Tibial nerve (tissue), 4 donors: Measurements from ENCODE around the gene NOC2L. TPM values are rescaled to one million over a fixed set of nuclear protein-coding genes. Genes with fewer than 3 reads are reported as not detected.
A peak's percentile ranks its signal among the peaks of the same experiment; 100 is the strongest.
"Not testable (repeated sequence)": the region's sequence is repeated elsewhere in the genome, so short reads cannot be mapped to it uniquely, and the experiment has no call there.

Source experiments
- DNase-seq, 2 donors: peaks; one replicate each; pipeline ENCODE4 v3.0.0-alpha.2; 2019; ENCODE audit warnings: low spot score in 2 of 2
- H3K27ac ChIP-seq, 4 donors: fragments of 200-600 bp; sonication (generic) in 3 of 4; one replicate each; pipeline ENCODE4 v1.5.1; 2017 to 2019; ENCODE audit warnings: mild to moderate bottlenecking in 1 of 4
- H3K27me3 ChIP-seq, 2 donors: fragments of 200-600 bp; sonication (generic) in 1 of 2; one replicate each; pipeline versions ENCODE4 v1.5.1 to v1.6.0; 2017 to 2019
- H3K36me3 ChIP-seq, 3 donors: fragments of 200-600 bp; sonication (generic); one replicate each; pipeline ENCODE4 v1.5.1; 2018 to 2019
- H3K4me1 ChIP-seq, 4 donors: fragments of 200-600 bp; sonication (generic) in 3 of 4; one replicate each; pipeline ENCODE4 v1.5.1; 2017 to 2019
- H3K4me3 ChIP-seq, 4 donors: fragments of 200-600 bp; sonication (generic) in 3 of 4; one replicate each; pipeline ENCODE4 v1.5.1; 2017 to 2019; ENCODE audit warnings: mild to moderate bottlenecking in 1 of 4, moderate library complexity in 1 of 4
- H3K9me3 ChIP-seq, 4 donors: fragments of 200-600 bp; sonication (generic) in 3 of 4; one replicate each; pipeline ENCODE4 v1.5.1; 2017 to 2019
- EP300 ChIP-seq, 2 donors: sonication (generic); formaldehyde crosslinking; IDR thresholded peaks; one replicate each; pipeline ENCODE4 v1.6.1; 2017; ENCODE audit warnings: antibody characterized with exemption in 2 of 2, mild to moderate bottlenecking in 1 of 2
- POLR2A ChIP-seq, 2 donors: fragments of 450-650 bp; IDR thresholded peaks; one replicate each; pipeline ENCODE4 v1.6.1; 2017; ENCODE audit warnings: antibody characterized with exemption in 2 of 2, mild to moderate bottlenecking in 2 of 2, moderate library complexity in 2 of 2
- WGBS, 2 donors: methylation state at CpG; one replicate each; pipeline ENCODE4 v1.1.5; 2018; 5-methylcytosine and 5-hydroxymethylcytosine counted together
- total RNA-seq, 4 donors: library from RNA; depleted of rRNA; stranded (reverse); fragments of >200 nt; gene quantifications; one replicate each; pipeline ENCODE4 v1.1.0, GENCODE V29; 2016
- TF ChIP-seq, protein P1 (sequence below), 5 experiments: fragments of 200-600 bp in 3 of 5; fragments of 450-650 bp in 2 of 5; sonication (generic) in 3 of 5; IDR thresholded peaks; one replicate each; pipeline ENCODE4 v1.5.1; 2016 to 2019; ENCODE audit warnings: antibody characterized with exemption in 5 of 5, mild to moderate bottlenecking in 3 of 5, moderate library complexity in 2 of 5

Gene NOC2L
- total RNA-seq, 4 donors from 2014 or later = 28.2 to 54.0 (median 46.4) TPM

DNA sequence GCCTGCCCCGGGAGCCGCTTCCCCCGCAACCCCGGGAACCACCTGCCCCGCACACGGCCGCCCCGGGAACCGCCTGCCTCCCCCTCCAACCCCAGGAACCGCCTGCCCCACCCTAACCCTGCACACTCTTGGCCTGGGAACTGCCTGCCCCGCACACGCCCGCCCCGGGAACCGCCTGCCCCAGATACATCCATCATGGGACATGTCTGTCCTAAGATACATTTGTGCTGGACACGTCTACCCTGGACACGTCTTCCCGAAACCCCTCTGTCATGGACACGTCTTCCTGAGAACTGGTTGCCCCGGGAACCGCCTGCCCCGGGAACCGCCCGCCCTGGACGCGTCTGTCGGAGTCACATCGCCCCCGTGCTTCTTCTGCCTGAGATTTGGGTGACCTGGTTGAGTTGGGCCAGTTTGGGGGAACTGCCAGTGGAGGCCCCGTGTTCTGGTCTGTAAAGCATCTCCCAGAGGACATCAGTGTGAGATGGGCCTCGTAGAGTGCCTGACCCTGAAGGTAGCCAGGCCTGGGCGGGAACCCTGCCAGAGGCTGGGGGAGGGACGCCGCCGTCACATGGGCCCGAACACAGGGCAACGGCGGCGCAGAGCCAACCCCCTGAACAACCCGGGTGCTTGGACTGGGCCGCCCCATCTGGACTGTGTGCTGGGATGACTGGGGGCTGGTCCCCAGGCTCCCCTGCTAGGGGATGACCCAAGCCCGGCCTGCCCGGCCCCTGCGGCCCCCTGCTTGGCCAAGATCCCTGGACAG lies 19.2 kb upstream of the NOC2L start:
- TF ChIP-seq POLR2A (IDR thresholded peaks at IDR 0.05) (no peak), EP300 (IDR thresholded peaks at IDR 0.05) (no peak)
- TF ChIP-seq, protein P1, sequence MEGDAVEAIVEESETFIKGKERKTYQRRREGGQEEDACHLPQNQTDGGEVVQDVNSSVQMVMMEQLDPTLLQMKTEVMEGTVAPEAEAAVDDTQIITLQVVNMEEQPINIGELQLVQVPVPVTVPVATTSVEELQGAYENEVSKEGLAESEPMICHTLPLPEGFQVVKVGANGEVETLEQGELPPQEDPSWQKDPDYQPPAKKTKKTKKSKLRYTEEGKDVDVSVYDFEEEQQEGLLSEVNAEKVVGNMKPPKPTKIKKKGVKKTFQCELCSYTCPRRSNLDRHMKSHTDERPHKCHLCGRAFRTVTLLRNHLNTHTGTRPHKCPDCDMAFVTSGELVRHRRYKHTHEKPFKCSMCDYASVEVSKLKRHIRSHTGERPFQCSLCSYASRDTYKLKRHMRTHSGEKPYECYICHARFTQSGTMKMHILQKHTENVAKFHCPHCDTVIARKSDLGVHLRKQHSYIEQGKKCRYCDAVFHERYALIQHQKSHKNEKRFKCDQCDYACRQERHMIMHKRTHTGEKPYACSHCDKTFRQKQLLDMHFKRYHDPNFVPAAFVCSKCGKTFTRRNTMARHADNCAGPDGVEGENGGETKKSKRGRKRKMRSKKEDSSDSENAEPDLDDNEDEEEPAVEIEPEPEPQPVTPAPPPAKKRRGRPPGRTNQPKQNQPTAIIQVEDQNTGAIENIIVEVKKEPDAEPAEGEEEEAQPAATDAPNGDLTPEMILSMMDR (IDR thresholded peaks at IDR 0.05) = no peak
- no peaks in the 10 kb centered on the region for H3K36me3 ChIP-seq
- H3K27me3 ChIP-seq = peaks cover 0 to 45% of the 10 kb centered on the region in 2 donors
- peaks cover 0 to 8% (median 0%) of the 10 kb centered on the region in 4 donors for H3K4me1 ChIP-seq
- DNase-seq = no peak
- no peaks in the 10 kb centered on the region for H3K9me3 ChIP-seq
- H3K27ac ChIP-seq = no peak overlapping the region
- 85 to 92% methylated on average over 32 to 33 of the region's 44 CpGs for WGBS, 2 donors
- H3K4me3 ChIP-seq = no peak overlapping the region

DNA sequence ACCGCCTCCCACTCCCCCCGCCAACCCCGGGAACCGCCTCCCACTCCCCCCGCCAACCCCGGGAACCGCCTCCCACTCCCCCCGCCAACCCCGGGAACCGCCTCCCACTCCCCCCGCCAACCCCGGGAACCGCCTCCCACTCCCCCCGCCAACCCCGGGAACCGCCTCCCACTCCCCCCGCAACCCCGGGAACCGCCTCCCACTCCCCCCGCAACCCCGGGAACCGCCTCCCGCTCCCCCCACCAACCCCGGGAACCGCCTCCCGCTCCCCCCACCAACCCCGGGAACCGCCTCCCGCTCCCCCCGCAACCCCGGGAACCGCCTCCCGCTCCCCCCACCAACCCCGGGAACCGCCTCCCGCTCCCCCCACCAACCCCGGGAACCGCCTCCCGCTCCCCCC lies 17.7 kb upstream of the NOC2L start:
- H3K9me3 ChIP-seq, H3K4me1 ChIP-seq, H3K4me3 ChIP-seq, DNase-seq, H3K27ac ChIP-seq, H3K36me3 ChIP-seq: not testable (repeated sequence)
- peaks cover 0 to 47% of the 10 kb centered on the region in 2 donors for H3K27me3 ChIP-seq
- no CpG with 5 or more reads among the region's 39 CpGs for WGBS, 2 donors

DNA sequence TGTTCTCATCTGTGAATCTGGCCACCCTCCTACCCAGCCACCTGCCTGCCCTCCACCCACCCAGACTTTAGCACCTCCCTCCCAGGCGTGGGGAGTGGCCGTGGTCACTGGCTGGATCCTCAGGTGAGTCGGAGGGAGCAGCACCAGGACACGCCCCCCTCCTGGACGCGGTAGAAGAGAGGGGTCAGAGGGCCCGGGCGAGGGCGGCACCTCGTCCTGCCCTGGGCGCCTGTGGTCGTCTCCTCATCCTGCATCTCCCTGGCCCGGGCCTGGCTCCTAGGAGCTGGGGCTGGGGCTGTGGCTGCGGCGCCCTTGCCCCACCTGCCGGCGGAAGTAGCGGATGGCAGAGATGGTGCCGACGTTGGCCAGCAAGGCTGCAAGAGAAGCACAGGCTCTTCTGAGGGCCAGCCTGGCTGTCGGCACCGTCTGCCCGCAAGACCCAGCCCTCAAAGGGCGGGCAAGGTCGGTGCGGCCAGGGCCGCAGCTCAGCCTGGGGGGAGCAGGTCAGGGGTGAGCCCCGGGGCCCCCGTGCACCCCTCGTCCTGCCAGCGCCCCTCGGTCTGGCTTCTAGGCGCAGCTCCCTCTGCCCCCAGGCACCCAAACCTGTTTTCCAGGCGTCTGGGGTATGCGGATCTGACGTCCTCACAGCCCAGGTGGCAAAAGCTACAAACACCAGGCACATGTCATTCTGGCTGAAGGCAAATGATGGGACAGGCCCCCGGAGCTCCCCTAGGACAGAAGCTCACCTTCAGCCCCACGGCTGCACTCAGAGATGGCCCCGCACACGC lies 17.0 kb upstream of the NOC2L start:
- no peak for TF ChIP-seq EP300 (IDR thresholded peaks at IDR 0.05)
- TF ChIP-seq, protein P1 (IDR thresholded peaks at IDR 0.05) = peak; percentile 37 to 61 (median 53)
- Histone ChIP-seq H3K36me3 (no peaks in the 10 kb centered on the region), H3K27me3 (peaks cover 0 to 54% of the 10 kb centered on the region in 2 donors), H3K9me3 (no peaks in the 10 kb centered on the region), H3K4me1 (peaks cover 0 to 8% (median 0%) of the 10 kb centered on the region in 4 donors), H3K27ac (no peak overlapping the region), H3K4me3 (peak overlapping the region in 1 of 4 donors; percentile 19)
- 0 to 12% methylated on average over 4 to 32 of the region's 40 CpGs for WGBS, 2 donors
- DNase-seq = no peak

DNA sequence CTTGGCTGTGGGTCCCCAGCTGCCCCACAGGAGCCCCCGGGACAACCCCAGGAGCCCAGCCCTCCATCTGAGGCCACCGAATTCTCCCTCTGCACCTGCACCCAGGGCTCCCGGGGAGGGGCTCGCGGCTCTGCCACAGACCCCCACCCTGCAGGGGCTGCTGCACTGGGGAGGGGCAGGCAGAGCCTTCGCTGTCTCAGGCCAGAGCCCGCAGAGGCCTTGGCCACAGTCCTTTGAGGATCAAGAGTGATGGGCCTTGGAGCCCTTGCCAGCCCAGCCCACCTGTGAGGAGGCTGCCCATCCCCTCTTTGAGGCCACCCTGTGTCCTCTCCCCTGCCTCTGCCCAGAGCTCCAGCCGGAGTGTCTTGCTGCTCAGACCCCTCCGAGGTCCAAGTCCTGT lies 16.3 kb upstream of the NOC2L start:
- no peak for DNase-seq
- H3K9me3 ChIP-seq = no peaks in the 10 kb centered on the region
- WGBS, 2 donors = 50 to 72% methylated on average over 4 to 6 of the region's 9 CpGs
- peaks cover 0 to 8% (median 0%) of the 10 kb centered on the region in 4 donors for H3K4me1 ChIP-seq
- H3K27ac ChIP-seq = no peak overlapping the region
- H3K4me3 ChIP-seq = no peak overlapping the region
- no peaks in the 10 kb centered on the region for H3K36me3 ChIP-seq
- no peak for TF ChIP-seq EP300 (IDR thresholded peaks at IDR 0.05)
- no peak for TF ChIP-seq POLR2A (IDR thresholded peaks at IDR 0.05)
- TF ChIP-seq, protein P1 (IDR thresholded peaks at IDR 0.05) = no peak
- H3K27me3 ChIP-seq = peaks cover 2 to 61% of the 10 kb centered on the region in 2 donors

DNA sequence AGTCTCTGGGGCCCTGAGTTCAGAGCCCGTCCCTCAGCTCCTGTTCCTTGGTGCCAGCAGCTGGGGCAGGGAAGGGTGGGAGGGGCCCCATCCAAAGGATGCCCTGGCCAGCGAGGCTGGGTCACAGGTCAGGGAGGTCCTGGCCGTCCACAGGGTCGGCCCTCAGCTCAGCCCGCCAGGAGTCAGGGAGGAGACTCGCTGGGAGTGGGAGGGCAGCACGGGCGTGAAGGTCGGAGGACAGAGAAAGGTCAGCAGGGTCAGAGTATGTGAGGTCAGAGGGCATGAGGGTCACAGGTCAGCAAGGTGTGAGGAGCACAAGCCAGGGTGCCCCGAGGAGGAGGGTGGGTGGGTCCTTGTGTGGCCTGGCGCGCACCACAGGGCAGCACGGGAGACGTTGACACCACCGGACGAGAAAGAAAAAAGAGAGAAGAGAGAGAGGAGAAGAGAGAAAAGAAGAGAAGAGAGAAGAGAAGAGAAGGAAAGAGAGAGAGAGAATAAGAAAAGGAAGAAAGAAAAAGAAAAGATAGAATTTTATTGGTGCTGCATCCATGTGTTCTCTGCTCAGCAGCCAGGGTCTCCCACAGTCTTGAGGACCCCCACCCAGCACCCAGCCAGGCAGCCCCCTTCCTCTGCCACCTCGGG lies 15.8 kb upstream of the NOC2L start:
- 52 to 57% methylated on average over 16 to 17 of the region's 17 CpGs for WGBS, 2 donors
- Histone ChIP-seq H3K27ac (no peak overlapping the region), H3K4me3 (no peak overlapping the region), H3K27me3 (peaks cover 2 to 66% of the 10 kb centered on the region in 2 donors), H3K36me3 (no peaks in the 10 kb centered on the region), H3K9me3 (no peaks in the 10 kb centered on the region), H3K4me1 (peaks cover 0 to 8% (median 0%) of the 10 kb centered on the region in 4 donors)
- no peak for DNase-seq
- TF ChIP-seq EP300 (IDR thresholded peaks at IDR 0.05) = no peak

DNA sequence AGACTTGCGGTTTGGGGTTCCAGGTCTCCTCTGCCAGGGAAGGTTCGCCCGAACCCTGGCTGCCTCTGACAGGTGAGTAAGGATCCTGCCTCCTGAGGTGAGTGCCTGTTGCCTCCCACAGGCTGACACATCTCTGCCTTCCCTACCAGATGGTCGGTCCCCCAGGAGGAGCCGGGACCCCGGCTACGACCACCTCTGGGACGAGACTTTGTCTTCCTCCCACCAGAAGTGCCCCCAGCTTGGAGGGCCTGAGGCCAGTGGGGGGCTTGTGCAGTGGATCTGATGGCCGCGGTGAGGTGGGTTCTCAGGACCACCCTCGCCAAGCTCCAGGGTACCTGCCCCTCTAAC lies 15.2 kb upstream of the NOC2L start:
- no peak for TF ChIP-seq POLR2A (IDR thresholded peaks at IDR 0.05)
- TF ChIP-seq EP300 (IDR thresholded peaks at IDR 0.05) = no peak
- TF ChIP-seq, protein P1 (IDR thresholded peaks at IDR 0.05) = no peak
- Histone ChIP-seq H3K9me3 (no peaks in the 10 kb centered on the region), H3K27ac (no peak overlapping the region), H3K4me3 (no peak overlapping the region), H3K27me3 (peaks cover 2 to 68% of the 10 kb centered on the region in 2 donors), H3K36me3 (no peaks in the 10 kb centered on the region), H3K4me1 (peaks cover 0 to 8% (median 0%) of the 10 kb centered on the region in 4 donors)
- no peak for DNase-seq
- 70 to 85% methylated on average over 3 to 11 of the region's 11 CpGs for WGBS, 2 donors
